Endometrium (tissue), 2 donors: ENCODE data around the gene PGS1.
"Not testable (repeated sequence)": the region's sequence is repeated elsewhere in the genome, so short reads cannot be mapped to it uniquely, and the experiment has no call there.

ENCODE experiments used
- FAIRE-seq: peaks from 2 replicates; lab custom pipeline; 2012; peaks lifted over from hg19 to GRCh38; lab: Jason Lieb, UNC
- donor health status: control.
- donor health status: control.

The PGS1 gene

DNA sequence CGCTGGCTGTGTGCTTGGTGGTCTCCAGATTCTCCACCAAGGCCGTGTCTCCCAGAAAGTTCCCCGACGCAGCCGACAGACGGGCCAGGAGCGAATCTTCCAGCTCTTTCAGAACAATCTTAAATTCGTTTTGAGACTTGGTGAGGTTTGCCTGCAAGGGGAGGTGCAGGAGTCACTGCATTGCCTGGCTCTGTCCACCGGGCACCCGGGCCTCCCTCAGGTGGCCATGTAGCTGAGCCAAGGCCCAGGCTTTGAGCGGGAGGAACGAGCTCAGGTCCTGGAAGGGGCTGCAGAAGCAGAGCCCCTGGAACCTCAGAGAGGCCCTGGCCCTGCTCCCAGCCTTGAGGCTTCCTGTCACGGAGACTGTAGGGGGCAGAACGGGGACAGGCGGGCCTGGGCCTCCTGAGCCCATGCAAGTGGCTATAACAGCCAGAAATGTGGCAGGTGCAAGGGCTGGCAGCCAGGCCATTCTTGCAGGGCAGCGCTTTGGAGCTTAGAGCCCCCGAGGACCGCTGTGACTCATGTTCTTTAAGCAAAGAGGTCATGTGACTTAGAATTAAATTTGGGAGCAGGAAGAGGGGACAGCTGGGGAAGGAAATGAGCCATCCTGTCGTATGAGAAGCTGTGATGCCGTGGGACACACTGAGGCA is 72.4 kb downstream of the PGS1 start:
- no peak for FAIRE-seq

- FAIRE-seq, result no peak
Measured at GRCh38 chr17:78451753-78452152, 73.3 kb downstream of the PGS1 start.

DNA sequence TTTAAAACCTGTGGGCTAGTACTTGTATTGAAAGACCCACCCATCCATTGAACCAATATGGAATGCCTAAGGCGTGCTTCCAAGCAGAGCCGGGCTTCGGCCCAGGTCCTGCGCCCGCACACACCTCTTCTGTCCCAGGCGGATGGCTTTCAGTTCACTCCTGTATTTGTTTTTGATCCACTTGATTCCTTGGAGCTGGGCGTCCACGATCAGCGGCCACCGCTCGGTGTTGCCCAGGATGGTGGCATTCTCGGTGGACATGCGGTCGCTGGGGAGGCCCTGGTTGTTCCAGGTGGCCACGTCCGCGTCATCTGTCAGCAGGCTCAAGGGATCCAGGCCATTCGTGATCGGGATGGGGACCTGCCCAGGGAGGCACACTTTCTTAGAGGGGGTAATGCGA is 75.9 kb downstream of the PGS1 start:
- no peak for FAIRE-seq

GRCh38 chr17:78458091-78458490 is 79.6 kb downstream of the PGS1 start:
- FAIRE-seq, result no peak

- FAIRE-seq, result no peak
Measured at GRCh38 chr17:78458736-78459335, 80.4 kb downstream of the PGS1 start.

GRCh38 chr17:78459696-78460095 is 81.2 kb downstream of the PGS1 start:
- no peak for FAIRE-seq

DNA sequence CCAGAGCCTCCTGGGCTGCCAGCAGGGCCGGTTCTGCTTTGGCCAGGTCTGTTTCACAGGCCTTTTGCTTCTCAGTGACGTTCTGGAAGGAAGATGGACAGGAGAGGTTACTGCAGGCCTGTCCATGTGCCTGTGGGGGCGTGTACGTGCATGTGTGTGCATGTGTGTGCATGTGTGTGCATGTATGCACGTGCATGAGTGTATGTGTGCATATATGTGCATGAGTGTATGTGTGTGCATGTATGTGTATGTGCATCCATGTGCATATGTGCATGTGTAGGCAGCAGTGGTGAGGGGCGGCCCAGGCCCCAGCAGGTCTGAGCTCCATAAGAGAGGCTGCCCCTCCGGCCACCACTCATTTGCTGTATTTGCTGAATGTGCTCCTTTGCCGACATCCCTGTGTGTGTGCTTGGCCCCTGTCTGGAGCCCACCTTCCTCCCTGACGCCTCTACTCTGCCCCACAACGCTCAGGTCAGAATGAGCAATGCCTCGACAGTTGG is 81.8 kb downstream of the PGS1 start:
- FAIRE-seq, result no peak

DNA sequence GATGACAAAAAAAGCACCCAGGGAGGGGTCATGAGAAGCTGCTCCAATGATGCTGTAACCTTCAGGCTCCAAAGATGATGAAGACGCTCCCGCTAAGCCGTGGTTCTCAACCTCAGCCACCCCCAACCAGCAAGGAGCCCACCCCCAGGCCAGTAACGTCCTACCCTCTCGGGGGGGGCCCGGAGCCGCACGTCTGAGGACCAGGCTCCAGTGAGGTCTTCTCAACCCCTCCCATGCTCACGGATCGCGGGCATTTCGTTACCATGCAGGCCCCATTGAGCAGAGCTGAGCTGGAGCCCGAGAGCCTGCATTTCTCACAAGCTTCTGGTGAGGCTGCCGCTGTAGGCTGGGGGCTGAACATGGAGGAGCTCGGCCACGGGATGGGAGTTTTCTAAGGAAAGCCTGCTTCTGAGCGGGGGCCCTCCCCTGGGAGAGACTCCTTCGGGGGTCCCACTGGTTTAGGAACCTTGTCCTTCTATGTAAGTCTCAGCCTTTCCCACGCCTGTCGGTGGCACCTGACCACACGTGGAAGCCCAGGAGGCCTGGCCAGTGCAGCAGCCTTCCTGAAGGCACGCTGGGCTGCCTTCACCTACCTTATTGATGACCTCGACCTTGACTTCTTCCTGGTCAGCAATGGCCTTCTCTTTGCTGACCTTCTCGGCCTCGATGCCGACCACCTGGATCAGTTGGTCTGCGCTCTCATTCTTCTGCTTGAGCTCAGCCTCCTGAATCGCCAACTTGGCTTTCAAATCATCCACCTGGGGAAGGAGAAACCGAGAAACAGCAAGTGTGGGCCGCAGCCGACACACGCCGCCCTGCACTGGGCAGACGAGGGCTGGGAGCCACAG is 82.7 kb downstream of the PGS1 start:
- FAIRE-seq, result no peak

GRCh38 chr17:78461799-78462053 is 83.3 kb downstream of the PGS1 start:
- FAIRE-seq, result no peak

DNA sequence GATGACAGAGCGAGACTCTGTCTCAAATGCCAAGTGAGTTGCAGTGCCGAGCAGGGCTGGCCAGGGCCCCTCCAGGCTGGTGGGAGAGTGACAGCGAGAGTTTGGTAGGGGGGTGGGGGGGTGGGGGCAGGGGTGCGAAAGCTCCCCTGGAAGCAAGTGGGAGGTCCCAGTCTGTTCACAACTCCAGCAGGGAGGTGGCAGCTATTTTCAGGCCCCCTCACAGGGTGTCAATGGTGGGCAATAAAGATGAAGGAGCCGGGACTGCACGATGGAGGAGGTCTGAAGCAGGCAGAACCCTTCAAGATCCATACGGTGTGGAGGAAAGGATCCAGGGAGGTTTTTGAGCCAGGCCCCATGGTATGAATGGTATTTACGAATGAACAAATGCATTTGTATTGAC is 83.7 kb downstream of the PGS1 start:
- FAIRE-seq, result no peak

GRCh38 chr17:78466109-78466785 is 87.8 kb downstream of the PGS1 start:
- not testable (repeated sequence) for FAIRE-seq

GRCh38 chr17:78466786-78467715 is 88.6 kb downstream of the PGS1 start:
- no peak for FAIRE-seq

DNA sequence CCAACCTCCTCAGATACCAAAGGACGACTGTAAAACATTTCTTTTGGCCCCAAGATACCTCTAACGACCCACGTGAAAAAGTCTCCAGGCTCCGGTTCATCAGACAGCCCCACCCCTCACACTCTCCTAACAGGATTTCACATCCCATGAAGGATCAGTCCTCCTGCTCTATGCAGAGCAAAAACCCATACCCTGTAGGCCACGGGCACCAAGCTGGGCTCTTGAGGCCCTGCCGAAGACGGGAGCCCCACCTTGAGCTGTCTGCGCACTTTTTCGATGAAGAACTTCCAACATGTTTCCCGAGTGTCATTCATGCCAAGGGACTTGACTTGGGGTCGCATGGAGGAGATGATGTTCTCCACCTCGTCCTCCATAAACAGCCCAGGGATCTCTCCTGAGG is 89.9 kb downstream of the PGS1 start:
- FAIRE-seq, result no peak

GRCh38 chr17:78469443-78469842 is 91.0 kb downstream of the PGS1 start:
- FAIRE-seq, result no peak

DNA sequence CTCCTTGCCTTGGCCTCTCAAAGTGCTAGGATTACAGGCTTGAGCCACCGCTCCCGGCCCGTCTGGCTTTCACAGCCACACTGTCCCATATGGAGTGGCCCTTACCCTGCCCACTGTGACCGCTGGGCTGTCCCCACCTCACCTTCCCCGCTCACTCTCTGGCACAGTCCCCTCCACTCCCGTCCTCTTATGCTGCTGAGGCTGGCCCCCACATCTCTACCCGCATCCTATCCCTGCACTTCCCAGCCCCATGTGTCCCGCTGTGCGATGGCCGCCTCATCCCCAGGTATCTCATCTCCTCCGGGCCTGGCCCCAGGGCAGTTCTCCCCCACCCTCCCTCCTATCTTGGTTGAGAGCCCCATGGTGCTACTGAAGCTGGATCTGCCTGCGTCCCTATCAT is 93.2 kb downstream of the PGS1 start:
- FAIRE-seq, result no peak

GRCh38 chr17:78472035-78472905 is 93.8 kb downstream of the PGS1 start:
- no peak for FAIRE-seq

DNA sequence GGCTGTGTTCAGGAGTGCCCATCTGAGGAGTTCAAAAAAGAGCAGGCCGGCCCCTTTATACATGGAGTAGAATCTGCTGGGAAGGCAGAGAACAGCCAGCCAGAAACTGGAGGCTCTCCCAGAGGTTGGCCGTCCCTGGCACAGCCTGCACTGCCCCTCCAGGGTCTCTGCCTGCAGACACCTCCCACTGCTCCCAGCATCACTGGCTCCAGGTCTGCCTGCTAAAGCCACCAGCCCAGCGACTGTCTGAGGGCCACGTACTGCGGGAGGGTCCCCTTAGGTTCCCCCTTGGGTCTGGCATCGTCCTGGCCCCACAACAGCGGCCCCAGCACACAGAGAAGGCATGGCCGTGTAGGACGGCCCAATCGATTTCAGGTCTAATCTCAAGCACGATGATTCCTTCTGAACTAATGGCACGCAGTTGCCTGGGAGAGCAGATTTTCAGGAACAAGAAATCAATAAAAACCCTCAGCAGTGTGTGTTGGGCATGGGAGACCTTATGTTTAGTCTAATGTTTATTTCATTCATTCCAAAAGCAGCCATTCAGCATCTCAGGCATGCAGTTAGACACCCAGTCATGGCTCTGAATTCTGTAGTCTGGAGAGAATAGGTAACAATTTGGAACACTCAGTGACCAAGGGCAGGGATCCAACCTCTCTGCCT is 95.6 kb downstream of the PGS1 start:
- FAIRE-seq, result no peak
